Measurements from ENCODE around the gene KMT5B. TPM values are rescaled to one million over a fixed set of nuclear protein-coding genes. Genes with fewer than 3 reads are reported as not detected.

The KMT5B gene
- total and polyA plus RNA-seq, 2 of the 13 experiments (the other 11 are each of a cell fraction or from before 2014, with no cell fraction given): 17.6 to 23.7 TPM

- TF ChIP-seq DBP (CRISPR knock-in tag; IDR thresholded peaks at IDR 0.05; ENCODE audit: not compliant biosample characterization) (no peak), REPIN1 (CRISPR knock-in tag; IDR thresholded peaks at IDR 0.05; ENCODE audit: borderline replicate concordance, low read depth) (no peak), ZNF10 (CRISPR knock-in tag; IDR thresholded peaks at IDR 0.05; ENCODE audit: borderline replicate concordance, low read depth) (no peak), ATAD3A (CRISPR knock-in tag; IDR thresholded peaks at IDR 0.05) (no peak), ZNF567 (CRISPR knock-in tag; IDR thresholded peaks at IDR 0.05; ENCODE audit: borderline replicate concordance) (no peak), ZNF235 (CRISPR knock-in tag; IDR thresholded peaks at IDR 0.05; ENCODE audit: borderline replicate concordance) (no peak), IRF9 (CRISPR knock-in tag; IDR thresholded peaks at IDR 0.05; ENCODE audit: borderline replicate concordance) (no peak), ZNF569 (CRISPR knock-in tag; IDR thresholded peaks at IDR 0.05; ENCODE audit: borderline replicate concordance) (no peak), ZNF549 (CRISPR knock-in tag; IDR thresholded peaks at IDR 0.05) (no peak), ZBTB44 (CRISPR knock-in tag; IDR thresholded peaks at IDR 0.05) (no peak), POLR2A (IDR thresholded peaks at IDR 0.05; ENCODE audit: insufficient read depth in 1 of 2, low read depth in 2 of 2, low read length in 2 of 2) (peak; percentile 56 to 77; a peak in 3 of 4 replicates), SNAI1 (CRISPR knock-in tag; IDR thresholded peaks at IDR 0.05; ENCODE audit: borderline replicate concordance) (no peak), MXI1 (IDR thresholded peaks at IDR 0.05; ENCODE audit: borderline replicate concordance, low read depth, low read length) (no peak), NFAT5 (CRISPR knock-in tag; IDR thresholded peaks at IDR 0.05) (no peak)
- TF ChIP-seq, protein P1, sequence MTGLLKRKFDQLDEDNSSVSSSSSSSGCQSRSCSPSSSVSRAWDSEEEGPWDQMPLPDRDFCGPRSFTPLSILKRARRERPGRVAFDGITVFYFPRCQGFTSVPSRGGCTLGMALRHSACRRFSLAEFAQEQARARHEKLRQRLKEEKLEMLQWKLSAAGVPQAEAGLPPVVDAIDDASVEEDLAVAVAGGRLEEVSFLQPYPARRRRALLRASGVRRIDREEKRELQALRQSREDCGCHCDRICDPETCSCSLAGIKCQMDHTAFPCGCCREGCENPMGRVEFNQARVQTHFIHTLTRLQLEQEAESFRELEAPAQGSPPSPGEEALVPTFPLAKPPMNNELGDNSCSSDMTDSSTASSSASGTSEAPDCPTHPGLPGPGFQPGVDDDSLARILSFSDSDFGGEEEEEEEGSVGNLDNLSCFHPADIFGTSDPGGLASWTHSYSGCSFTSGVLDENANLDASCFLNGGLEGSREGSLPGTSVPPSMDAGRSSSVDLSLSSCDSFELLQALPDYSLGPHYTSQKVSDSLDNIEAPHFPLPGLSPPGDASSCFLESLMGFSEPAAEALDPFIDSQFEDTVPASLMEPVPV (CRISPR knock-in tag; IDR thresholded peaks at IDR 0.05): no peak
- TF ChIP-seq, protein P2, sequence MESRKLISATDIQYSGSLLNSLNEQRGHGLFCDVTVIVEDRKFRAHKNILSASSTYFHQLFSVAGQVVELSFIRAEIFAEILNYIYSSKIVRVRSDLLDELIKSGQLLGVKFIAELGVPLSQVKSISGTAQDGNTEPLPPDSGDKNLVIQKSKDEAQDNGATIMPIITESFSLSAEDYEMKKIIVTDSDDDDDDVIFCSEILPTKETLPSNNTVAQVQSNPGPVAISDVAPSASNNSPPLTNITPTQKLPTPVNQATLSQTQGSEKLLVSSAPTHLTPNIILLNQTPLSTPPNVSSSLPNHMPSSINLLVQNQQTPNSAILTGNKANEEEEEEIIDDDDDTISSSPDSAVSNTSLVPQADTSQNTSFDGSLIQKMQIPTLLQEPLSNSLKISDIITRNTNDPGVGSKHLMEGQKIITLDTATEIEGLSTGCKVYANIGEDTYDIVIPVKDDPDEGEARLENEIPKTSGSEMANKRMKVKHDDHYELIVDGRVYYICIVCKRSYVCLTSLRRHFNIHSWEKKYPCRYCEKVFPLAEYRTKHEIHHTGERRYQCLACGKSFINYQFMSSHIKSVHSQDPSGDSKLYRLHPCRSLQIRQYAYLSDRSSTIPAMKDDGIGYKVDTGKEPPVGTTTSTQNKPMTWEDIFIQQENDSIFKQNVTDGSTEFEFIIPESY (CRISPR knock-in tag; IDR thresholded peaks at IDR 0.05): no peak
These were observed 75.3 kb downstream of the KMT5B start (continued) for GRCh38 chr11:68137833-68138232.

All from HepG2 (cell line).